Prostate gland (tissue), 2 donors: ENCODE results near the gene RABL2B.

Experiments used
- CTCF ChIP-seq, 4 experiments: fragments of 200-600 bp in 2 of 4; fragments of 450-650 bp in 2 of 4; sonication (generic) in 2 of 4; IDR thresholded peaks; 1 replicate in 3 of 4; 2 replicates in 1 of 4; pipeline ENCODE4 v1.5.1; 2016 to 2019; ENCODE audit warnings: antibody characterized with exemption in 4 of 4, mild to moderate bottlenecking in 2 of 4, moderate library complexity in 2 of 4
- POLR2AphosphoS5 ChIP-seq: sonication (generic); formaldehyde crosslinking; IDR thresholded peaks from one replicate; pipeline ENCODE4 v1.6.1; 2017; ENCODE audit warnings: antibody characterized with exemption

GRCh38 chr22:50721257-50721844, 62.1 kb downstream of the RABL2B start:
- TF ChIP-seq CTCF (IDR thresholded peaks at IDR 0.05) (no peak), POLR2AphosphoS5 (no peak)
